Prostate gland (tissue), 2 donors: Measurements from ENCODE around the gene UAP1L1.

ENCODE experiments used
- CTCF ChIP-seq, 4 experiments: fragments of 200-600 bp in 2 of 4; fragments of 450-650 bp in 2 of 4; sonication (generic) in 2 of 4; IDR thresholded peaks; 1 replicate in 3 of 4; 2 replicates in 1 of 4; pipeline ENCODE4 v1.5.1; 2016 to 2019; ENCODE audit warnings: antibody characterized with exemption in 4 of 4, mild to moderate bottlenecking in 2 of 4, moderate library complexity in 2 of 4
- POLR2A ChIP-seq: fragments of 450-650 bp; IDR thresholded peaks from one replicate; pipeline ENCODE4 v1.6.1; 2016; ENCODE audit warnings: antibody characterized with exemption, mild to moderate bottlenecking
- POLR2AphosphoS5 ChIP-seq: sonication (generic); formaldehyde crosslinking; IDR thresholded peaks from one replicate; pipeline ENCODE4 v1.6.1; 2017; ENCODE audit warnings: antibody characterized with exemption

GRCh38 chr9:137095664-137096517, 18.6 kb downstream of the UAP1L1 start:
- no peak for TF ChIP-seq CTCF (IDR thresholded peaks at IDR 0.05)
- no peak for TF ChIP-seq POLR2A
- no peak for TF ChIP-seq POLR2AphosphoS5
